Activated T-cell treated with anti-CD3 and anti-CD28 coated beads, Interleukin-2, amount 50 U/mL, for 48 hours (primary cell): ENCODE results near the gene SIMC1.
"Not testable (repeated sequence)": the region's sequence is repeated elsewhere in the genome, so short reads cannot be mapped to it uniquely, and the experiment has no call there.

Source experiments
- DNase-seq, 2 experiments: peaks; one replicate each; pipeline ENCODE4 v3.0.0-alpha.2; 2020

SIMC1 gene

DNA sequence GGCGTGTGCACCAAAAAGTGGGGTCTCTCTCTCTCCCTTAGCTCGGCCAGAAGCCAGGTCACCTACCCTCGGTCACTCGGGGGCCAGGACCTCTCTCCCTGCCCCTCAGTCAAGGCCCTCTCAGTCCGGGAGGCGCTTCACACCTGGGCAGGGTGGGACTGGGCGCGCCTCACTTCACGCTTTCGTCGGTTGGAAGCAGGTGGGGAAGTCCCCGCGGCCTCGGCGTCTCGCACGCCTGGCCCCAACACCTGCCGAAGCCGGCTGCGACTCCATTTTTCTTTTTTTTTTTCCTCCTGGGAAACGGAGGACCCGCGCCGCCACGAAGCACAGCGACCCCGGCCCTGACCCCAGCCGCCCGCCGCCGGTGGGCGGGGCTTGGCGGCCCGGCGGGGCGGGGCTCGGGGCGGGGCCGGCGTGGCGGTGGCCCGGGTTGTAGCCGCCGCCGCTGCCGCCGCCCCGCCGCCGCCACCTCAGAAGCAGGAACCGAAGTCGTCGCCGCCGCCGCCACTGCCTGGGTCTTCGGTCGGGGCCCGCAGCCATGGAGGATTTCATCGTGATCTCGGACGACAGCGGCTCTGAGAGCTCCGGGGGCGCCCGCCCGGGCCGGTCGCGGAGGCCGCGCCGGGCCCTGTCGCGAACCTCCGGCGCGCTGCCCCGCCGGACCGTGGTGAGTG is at the start of gene SIMC1:
Gene SIMC1, plus strand, starts transcription at position 454 of the 674 bp plus-strand sequence. Its CDS starts 85 bp downstream, at position 539.
- peak; percentile 50 to 73 for DNase-seq

DNA sequence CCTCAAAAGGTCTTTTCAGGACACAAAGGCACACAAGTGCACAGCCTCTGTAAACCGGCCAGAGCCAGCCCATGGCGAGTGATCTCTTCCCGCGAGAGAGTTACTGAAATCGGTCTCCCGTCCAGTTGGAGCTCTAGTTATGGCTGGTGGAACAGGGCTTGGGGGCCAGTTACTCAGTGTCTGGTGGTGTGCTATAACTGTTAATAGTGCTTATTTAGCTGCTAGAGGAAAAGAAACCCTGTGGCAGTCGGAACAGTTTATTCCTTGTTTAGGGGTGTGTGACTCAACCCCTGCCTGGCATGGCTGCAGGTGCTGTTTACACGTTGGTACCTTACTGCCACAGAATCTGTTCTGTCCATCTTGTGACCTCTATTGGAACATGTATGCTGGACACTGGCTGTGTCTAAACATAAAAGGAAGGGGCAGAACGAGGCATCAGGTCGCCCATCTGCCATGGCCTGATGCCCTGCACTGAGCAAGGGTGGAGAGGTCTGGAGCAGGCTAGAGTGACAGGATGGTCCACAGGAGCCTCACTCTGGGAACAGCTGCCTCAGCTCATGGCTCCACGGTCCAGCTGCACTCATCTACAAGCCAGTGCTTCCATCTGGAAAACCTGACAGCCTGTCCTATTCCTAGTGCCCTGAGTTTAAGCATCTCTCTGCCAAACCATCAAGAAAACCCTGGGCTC is 49.6 kb upstream of the SIMC1 start:
- no peak for DNase-seq

DNA sequence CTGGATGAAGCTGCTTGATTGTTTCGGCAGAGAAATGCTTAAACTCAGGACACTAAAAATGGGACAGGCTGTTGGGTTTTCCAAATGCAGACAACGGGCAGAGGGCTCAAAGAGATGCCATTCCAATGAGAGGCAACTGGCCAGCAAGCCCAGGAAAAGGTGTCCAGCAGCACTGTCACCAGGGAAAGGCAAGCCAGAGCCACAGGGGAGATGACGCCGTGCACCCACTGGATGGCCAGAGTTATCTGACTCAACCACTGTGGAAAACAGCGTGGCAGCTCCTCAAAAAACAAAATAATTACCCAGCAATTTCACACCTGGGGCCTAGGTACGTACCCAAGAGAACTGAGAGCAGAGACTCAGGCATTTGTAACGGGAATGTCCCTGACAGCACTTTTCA is 48.4 kb upstream of the SIMC1 start:
- no peak for DNase-seq

DNA sequence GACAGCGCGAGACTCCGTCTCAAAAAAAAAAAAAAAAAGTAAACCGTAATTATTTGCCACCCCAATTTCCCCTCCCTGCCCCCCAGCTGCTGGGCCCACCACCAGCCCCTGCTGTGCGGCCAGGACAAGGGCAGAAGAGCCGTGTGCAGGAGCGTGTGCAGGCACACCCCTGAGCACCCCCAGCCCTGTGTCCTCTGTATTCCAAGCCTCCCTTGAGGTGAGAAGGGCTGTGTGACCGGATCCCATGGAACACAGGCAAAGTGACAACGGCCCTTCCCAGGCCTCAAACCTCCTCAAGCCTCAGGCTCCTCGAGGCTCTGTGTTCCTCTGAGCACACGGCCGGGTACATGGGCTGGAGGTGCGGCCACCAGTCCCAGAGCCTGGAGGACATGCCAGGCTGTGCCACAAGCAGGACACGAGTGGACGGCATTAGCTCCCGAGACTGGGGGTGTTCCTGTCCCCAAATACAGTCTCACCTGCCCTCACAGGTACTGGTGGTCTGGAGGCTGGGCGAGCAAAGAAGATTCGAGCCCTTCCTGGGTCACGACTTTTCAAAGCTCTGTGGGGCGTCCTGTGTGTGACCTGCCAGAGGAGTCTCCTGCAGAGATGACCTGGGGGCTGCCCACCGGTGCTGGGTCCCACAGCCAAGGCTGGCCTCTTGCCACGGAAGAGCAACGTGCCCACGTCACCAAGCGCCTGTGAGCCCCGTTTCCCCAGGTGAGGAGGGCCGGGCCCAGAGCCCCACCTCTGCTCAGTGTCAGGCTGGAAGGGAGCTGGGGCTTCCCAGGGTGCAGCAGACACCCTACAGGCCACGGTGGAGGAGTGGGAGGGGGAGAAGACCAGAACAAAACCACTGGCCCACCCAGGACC is 47.1 kb upstream of the SIMC1 start:
- no peak for DNase-seq

DNA sequence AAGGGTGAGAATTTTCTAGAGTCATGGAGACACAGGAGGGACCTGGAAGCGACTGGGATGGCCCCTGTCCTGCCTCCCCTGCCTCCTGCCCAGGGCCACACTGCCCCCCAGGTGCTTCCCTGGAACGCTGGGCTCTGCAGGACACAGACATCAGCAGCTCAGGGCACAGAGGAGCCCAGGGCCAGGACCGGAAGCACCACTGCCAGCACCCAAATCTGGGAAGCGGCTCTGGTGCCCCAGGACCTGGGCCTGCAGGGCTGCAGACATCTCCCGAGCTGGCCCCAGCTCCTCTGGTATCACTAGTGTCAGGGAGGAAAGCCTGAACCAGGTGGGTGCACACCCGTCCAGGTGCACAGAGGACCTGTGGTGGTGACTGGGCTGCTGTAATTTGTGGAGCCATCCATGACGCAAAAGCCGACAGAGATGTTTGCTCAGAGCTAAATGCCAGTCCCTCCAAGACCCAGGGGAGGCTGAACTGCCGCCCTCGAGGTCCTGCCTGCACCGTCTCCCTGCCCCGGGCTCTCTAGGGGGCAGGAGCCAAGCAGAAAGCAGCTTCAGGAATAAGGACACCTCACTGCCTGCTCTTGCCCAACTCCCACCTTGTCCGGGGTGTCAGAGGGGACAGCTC is 46.0 kb upstream of the SIMC1 start:
- no peak for DNase-seq

DNA sequence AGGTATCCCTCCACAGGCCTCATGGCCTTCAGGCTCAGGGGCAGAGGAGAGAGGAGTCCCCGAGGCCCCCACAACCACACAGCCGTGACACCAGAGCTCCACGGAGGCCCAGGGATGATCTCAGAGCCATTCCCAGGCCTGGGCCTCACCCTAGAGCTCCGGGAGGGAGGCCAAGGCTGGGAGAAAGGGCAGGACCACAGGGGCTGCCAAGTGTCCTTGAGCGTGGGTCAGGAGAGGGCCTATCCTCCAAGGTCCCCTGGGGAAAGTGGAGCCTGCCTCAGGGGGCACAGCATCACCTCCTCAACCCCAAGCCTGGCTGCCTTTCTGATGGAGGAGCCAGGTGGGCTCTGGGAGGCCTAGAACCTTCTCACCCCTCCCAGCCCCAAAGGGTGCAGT is 45.5 kb upstream of the SIMC1 start:
- not testable (repeated sequence) for DNase-seq

DNA sequence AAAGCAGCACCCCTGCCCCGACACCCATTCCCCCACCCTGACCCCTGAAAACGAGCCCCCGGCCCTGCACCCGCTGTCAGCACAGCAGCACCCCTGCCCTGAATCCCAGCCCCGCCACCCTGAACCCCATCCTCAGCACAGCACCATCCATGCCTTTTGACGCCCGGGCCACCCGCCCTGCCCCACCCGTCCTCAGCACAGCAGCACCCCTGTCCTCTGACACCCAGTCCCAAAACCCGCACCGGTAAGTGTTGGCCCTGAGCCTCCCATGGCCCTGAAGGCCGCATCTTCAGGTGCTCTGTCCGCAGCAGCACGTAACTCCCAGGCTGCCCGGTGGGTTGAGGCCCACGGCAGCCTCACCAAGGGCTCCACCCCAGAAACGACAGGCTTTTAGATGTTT is 44.6 kb upstream of the SIMC1 start:
- not testable (repeated sequence) for DNase-seq

DNA sequence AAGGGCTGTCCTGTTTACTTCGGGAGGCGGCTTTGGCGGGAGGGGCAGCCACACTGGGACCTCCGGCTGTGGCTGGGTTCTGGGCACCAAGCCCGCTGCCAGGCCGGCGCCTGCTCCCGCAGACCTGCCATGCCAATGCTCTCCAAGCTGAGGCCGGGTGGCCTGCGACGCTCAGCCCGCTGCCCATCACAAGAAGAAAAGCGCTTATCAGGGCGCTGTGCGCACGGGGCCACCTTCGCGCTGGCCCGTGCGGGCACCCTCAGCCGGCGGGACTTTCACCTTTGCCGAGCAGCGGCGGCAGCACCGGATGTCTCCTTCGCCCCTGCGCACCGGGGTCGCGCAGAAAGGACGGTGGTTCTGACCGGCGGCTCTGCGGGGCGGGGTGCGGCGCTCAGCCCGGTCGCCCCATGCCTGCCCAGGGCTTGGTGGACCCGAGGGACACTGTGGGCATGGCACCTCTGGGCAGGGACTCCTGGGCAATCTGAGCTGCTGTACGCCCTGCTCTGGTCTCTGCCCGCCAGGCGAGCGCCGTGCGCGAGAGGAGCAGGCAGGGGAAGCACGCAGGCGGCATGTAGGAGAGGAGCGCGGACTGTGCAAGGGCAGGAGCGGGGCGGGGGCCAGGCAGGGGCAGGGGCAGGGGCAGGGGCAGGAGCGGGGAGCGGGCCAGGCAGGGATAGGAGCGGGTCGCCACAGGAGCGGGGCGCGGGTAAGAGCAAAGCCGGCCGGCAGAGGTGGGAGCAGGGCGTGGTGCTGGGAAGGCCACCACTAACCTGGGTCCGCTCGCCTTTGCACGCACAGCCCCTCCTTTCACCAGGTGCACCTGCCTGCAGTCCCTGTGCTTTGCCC is 43.8 kb upstream of the SIMC1 start:
- peak in 1 of 2 experiments; percentile 32 for DNase-seq

DNA sequence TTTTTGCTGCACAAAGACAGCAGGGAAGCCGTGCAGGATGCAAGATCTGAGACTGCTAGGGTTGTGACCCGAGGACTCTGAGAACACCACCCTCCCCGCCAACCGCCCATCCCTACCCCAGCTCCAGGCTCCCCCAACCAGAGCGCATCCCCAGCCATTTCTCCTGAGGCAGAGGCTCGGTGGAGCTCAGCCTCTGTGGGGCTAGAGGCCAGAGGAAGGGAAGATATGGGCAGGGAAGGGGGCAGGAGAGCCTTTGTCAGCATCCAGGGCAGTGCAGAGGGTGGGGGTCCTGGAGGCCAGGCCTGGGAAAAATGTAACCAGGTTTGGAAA is 43.2 kb upstream of the SIMC1 start:
- not testable (repeated sequence) for DNase-seq

DNA sequence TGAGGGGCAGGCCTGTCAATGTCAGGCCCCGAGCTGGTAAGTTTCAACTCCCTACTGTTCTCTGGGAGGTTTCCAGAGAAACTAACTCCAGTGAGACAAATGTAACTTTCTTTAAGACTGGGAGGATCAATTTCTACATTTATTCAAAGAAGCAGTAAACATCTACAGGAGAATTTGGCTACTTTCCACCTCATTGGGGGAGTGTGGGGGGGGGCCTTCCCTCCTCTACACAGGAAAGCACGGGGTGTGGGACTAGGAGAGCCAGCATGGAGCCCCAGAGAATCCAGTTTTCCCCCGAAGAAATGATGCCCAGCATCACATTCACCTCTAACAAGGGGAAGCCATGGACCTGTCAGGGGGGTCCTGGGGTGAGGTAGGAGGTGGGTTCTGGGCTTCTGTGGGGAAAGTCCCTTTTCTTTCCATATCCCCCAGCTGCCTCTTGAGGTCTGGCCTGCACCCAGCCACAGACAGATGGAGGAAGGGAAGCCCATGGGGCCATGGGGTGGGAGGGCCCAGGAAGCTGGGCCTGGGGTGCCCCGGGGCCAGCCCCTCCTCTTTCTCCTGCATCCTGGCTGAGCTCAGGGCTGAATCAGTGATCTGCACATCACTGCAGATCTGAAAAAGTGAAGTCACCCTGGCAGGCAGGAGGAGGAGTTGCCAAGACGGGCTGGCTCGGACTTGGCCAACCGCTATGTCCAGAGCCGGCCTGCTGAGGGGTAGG is 42.6 kb upstream of the SIMC1 start:
- DNase-seq, result not testable (repeated sequence)

DNA sequence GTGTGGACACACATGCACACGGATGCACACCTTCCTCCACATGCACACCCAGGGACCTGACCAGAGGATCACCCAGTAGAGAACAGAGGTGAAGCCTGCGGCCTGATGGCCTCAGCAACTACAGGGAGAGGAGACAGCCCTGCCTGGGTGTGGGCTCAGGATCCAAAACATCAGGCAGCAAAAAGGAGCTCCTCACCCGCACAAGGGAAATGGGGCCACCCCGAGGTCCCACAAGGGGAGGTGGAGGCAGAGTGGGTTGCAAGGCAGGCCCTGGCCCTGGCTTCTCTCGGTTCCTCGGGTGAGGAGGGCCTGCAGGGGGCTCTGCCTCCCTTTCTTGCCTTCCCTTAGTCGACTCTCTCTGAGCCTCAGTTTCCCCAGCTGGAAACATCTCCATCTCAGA is 41.4 kb upstream of the SIMC1 start:
- not testable (repeated sequence) for DNase-seq

DNA sequence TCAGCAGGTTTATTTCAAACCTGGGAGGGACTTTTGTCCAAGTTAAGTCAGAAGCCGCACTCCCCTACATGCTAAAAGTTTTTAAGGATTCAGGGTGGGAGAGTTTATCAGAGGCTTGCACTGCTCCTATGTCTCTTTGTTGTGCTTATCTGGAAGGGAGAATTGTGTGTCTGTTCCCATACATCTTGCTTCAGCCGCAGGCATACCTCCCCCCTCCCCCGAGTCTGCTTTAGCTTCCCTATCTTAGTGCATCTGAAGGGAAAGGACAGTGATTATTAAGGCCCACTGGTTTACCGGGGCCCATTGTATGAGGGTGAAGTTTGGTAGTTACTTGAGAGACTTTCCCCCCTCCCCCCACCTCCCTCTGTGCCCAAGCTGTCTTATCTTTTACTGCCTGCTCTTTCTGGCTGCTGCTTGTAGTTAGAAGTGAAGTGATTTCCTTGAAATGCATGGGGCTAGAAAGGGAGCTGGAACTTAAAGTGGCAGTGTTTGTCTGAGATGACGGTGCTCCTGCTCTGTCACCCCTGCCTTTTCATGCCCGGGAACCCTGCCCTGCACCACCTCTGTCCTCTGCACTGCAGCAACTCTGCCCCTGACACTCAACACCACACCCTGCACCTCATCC is 40.9 kb upstream of the SIMC1 start:
- DNase-seq, result not testable (repeated sequence)

DNA sequence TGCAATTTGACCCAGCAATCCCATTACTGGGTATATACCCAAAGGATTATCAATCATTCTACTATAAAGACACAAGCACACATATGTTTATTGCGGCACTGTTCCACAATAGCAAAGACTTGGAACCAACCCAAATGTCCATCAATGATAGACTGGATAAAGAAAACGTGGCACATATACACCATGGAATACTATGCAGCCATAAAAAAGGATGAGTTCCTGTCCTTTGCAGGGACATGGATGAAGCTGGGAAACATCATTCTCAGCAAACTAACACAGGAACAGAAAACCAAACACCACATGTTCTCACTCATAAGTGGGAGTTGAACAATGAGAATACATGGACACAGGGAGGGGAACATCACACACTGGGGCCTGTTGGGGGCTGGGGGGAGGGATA is 39.9 kb upstream of the SIMC1 start:
- not testable (repeated sequence) for DNase-seq

DNA sequence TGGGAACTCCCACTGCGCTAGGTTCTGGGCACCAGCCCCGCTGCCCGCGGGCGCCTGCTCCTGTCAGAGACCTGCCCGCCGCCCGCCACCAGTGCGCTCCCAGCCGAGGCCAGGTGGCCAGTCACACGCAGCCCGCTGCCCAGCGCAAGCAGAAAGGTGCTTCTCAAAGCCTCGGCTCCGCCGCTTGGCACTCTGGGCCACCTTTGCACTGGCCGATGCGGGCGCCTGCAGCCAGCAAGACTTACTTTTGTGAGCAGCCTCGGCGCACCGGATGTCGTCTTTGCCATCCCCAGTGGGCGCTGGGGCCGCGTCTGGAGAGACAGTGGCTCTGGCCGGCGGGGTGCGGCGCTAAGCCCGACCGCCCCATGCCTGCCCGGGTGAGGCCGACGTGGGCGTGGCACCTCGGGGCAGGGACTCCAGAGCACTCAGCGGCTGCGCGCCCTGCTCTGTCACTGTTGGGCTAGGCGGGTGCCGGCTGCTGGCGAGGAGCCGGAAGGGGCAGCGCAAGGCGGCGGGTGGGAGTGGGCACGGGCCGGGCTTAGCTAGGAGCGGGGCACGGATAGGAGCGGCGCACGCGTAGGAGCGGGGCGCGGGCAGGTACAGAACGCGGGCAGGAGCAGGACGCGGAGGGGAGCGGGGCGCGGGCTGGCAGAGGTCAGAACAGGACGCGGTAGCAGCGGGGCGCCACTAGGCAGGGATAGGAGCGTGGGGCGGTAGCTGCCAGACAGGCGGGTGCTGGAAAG is 39.1 kb upstream of the SIMC1 start:
- DNase-seq, result peak; percentile 44 to 45

DNA sequence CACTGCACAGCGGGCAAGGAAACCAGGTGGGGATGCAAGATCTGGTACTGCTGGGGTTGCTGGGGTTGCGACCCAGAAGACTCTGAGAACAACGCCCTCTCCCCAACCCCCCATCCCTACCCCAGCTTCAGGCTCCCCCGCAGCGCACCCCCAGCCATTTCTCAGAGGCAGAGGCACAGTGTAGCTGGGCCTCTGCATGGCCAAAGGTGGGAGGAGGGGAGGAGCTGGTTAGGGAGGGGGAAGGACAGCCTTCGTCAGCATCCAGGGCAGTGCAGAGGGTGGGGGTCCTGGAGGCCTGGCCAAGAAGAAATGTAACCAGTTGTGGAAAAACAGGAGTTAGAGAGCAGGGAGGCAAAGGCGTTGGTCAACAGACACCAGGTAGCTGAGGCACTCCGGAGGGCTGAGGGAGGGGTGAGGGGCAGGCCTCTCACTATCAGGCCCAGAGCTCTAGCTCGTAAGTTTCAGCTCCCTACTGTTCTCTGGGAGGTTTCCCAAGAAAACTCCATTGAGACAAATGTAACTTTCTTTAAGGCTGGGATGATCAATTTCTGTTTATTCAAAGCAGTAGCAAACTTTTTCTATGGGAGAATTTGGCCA is 38.3 kb upstream of the SIMC1 start:
- DNase-seq, result not testable (repeated sequence)

DNA sequence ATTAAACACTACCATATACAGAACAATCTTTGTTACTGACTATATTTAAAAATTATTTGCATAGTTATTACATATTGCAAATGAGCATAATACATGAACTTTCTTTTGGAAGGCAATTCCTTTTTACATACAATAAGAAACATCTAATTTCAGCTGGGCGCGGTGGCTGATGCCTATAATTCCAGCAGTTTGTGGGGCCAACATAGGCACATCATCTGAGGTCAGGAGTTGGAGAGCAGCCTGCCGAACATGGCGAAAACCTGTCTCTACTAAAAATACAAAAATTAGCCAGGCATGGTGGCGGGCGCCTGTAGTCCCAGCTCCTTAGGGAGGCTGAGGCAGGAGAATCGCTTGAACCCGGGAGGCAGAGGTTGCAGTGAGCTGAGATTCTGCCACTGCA is 36.4 kb upstream of the SIMC1 start:
- no peak for DNase-seq

DNA sequence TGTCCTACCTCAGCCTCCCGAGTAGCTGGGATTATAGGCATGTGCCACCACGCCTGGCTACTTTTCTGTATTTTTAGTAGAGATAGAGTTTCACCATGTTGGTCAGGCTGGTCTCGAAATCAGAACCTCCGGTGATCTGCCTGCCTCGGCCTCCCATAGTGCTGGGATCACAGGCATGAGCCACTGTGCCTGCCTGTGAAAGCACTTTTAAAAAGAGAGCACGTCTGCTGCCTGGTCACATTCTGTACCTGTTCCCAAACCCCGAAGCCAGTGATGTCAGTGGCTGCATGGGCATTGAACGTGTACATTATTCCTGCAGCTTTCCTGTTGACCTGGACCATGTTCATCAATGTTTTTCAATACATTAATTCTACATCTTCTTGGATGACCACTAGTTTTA is 35.1 kb upstream of the SIMC1 start:
- DNase-seq, result no peak

DNA sequence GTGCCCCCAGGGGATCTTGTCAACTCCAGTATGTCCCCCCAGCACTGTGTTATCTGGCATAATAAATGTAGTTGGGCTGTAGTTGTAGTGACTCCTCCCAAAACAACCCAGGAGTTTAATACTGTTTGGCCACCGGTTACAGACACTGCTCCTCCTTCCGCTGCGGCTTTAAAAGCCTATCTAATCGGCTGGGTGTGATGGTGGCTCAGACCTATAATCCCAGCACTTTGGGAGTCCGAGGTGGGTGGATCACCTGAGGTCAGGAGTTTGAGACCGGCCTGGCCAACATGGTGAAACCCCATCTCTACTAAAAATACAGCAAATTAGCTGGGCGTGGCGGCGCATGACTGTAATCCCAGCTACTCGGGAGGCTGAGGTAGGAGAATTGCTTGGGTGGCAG is 34.7 kb upstream of the SIMC1 start:
- DNase-seq, result not testable (repeated sequence)

DNA sequence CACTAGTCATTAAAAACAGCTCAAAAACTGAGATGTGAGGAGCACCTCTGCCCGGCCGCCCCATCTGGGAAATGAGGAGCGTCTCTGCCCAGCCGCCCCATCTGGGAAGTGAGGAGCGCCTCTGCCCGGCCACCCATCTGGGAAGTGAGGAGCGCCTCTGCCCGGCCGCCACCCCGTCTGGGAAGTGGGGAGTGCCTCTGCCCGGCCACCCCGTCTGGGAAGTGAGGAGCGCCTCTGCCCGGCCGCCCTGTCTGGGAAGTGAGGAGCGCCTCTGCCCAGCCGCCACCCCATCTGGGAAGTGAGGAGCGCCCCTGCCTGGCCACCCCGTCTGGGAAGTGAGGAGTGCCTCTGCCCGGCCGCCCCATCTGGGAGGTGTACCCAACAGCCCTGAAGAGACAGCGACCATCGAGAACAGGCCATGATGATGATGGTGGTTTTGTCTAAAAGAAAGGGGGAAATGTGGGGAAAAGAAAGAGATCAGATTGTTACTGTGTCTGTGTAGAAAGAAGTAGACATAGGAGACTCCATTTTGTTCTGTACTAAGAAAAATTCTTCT is 23.7 kb upstream of the SIMC1 start:
- not testable (repeated sequence) for DNase-seq
